Keratinocyte (primary cell): ENCODE data around the gene TSPAN18. TPM values are rescaled to one million over a fixed set of nuclear protein-coding genes. Genes with fewer than 3 reads are reported as not detected.

Experiments used
- DNase-seq: peaks from one replicate; pipeline ENCODE4 v3.0.0-alpha.2; 2011; ENCODE audit warnings: low read depth, missing footprints, low spot score
- FAIRE-seq: peaks from 2 replicates; lab custom pipeline; 2011; peaks lifted over from hg19 to GRCh38; lab: Jason Lieb, UNC
- H2AFZ ChIP-seq: 2 replicates; pipeline ENCODE4 v1.6.0; 2012; ENCODE audit warnings: low read length, control low read depth, inconsistent platforms; ENCODE audit not compliant: control insufficient read depth
- H3K27ac ChIP-seq: 2 replicates; pipeline ENCODE4 v1.5.1; 2011; ENCODE audit warnings: low read length; ENCODE audit not compliant: control insufficient read depth, insufficient read depth
- H3K27me3 ChIP-seq: 3 replicates; pipeline ENCODE4 v1.6.0; 2011; ENCODE audit warnings: low read length; ENCODE audit not compliant: control insufficient read depth, insufficient read depth; ENCODE audit errors: extremely low read depth
- H3K36me3 ChIP-seq, 2 experiments: 2 replicates in 1 of 2; 3 replicates in 1 of 2; pipeline ENCODE4 v1.5.1; 2011; ENCODE audit warnings: low read length in 2 of 2, mild to moderate bottlenecking in 1 of 2; ENCODE audit not compliant: control insufficient read depth in 2 of 2, insufficient read depth in 2 of 2; ENCODE audit errors: extremely low read depth in 1 of 2
- H3K4me1 ChIP-seq: 3 replicates; pipeline ENCODE4 v1.5.1; 2011; ENCODE audit warnings: low read length; ENCODE audit not compliant: control insufficient read depth, insufficient read depth; ENCODE audit errors: extremely low read depth
- H3K4me2 ChIP-seq: 3 replicates; pipeline ENCODE4 v1.6.0; 2011; ENCODE audit warnings: low read depth, low read length; ENCODE audit not compliant: control insufficient read depth, insufficient read depth; ENCODE audit errors: extremely low read depth
- H3K4me3 ChIP-seq, 3 experiments: fragments of 200-600 bp in 1 of 3; sonication (generic) in 1 of 3; 2 replicates in 2 of 3; 3 replicates in 1 of 3; pipeline ENCODE4 v1.5.1; 2011 to 2016; ENCODE audit warnings: low read length in 3 of 3, mild to moderate bottlenecking in 3 of 3, control low read depth in 2 of 3, inconsistent platforms in 1 of 3, low read depth in 1 of 3, mixed read lengths in 1 of 3, mixed run types in 1 of 3, moderate library complexity in 1 of 3; ENCODE audit not compliant: control insufficient read depth in 2 of 3, insufficient read depth in 2 of 3; ENCODE audit errors: extremely low read depth in 1 of 3
- H3K79me2 ChIP-seq: 2 replicates; pipeline ENCODE4 v1.6.0; 2012; ENCODE audit warnings: low read length; ENCODE audit not compliant: control insufficient read depth, insufficient read depth
- H3K9ac ChIP-seq: 3 replicates; pipeline ENCODE4 v1.6.0; 2011; ENCODE audit warnings: low read length; ENCODE audit not compliant: control insufficient read depth, insufficient read depth; ENCODE audit errors: extremely low read depth
- H3K9me1 ChIP-seq: 3 replicates; pipeline ENCODE4 v1.6.0; 2011; ENCODE audit warnings: low read length; ENCODE audit not compliant: control insufficient read depth, insufficient read depth; ENCODE audit errors: extremely low read depth
- H3K9me3 ChIP-seq: 2 replicates; pipeline ENCODE4 v1.5.1; 2012; ENCODE audit warnings: low read depth, low read length; ENCODE audit not compliant: control insufficient read depth
- H4K20me1 ChIP-seq: 3 replicates; pipeline ENCODE4 v1.6.0; 2011; ENCODE audit warnings: low read length; ENCODE audit not compliant: control insufficient read depth, insufficient read depth; ENCODE audit errors: extremely low read depth
- EZH2 ChIP-seq: IDR thresholded peaks from one replicate; pipeline ENCODE4 v1.6.1; 2012; ENCODE audit warnings: inconsistent platforms, mild to moderate bottlenecking, low read length, moderate library complexity
- dilution Hi-C: fragments of 300-500 bp; cut with MboI; formaldehyde crosslinking; loops from one replicate; pipeline ENCODE4 v1.7.0; 2020; ENCODE audit warnings: low sequenced_read_pairs; ENCODE audit not compliant: extremely low pct_ligation_motif_present
- polyA plus RNA-seq, 5 experiments: library from polyadenylated mRNA; depleted of rRNA in 3 of 5; stranded (reverse) in 3 of 5; stranded (forward) in 1 of 5; unstranded in 1 of 5; fragments of >200 nt; gene quantifications; 1 replicate in 1 of 5; 2 replicates in 3 of 5; 3 replicates in 1 of 5; pipeline versions ENCODE4 v1.2.1 to v1.2.3, GENCODE V29; 2011 to 2012; ENCODE audit warnings: missing spikeins in 2 of 5, low read depth in 1 of 5, low replicate concordance in 1 of 5
- TF ChIP-seq, protein P1 (sequence below), 3 experiments: IDR thresholded peaks in 1 of 3; conservative IDR thresholded peaks in 1 of 3; optimal IDR thresholded peaks in 1 of 3; 2 replicates in 2 of 3; 3 replicates in 1 of 3; pipeline versions ENCODE3 to v1.5.1; 2011; ENCODE audit warnings: low read length in 3 of 3, mild to moderate bottlenecking in 3 of 3, moderate library complexity in 2 of 3, control low read depth in 1 of 3, inconsistent platforms in 1 of 3; ENCODE audit not compliant: insufficient read depth in 2 of 3; ENCODE audit errors: extremely low read depth in 1 of 3

Gene TSPAN18
- polyA plus RNA-seq, 1 donor (not counting 4 experiments of a cell fraction or from before 2014, with no cell fraction given): not detected

DNA sequence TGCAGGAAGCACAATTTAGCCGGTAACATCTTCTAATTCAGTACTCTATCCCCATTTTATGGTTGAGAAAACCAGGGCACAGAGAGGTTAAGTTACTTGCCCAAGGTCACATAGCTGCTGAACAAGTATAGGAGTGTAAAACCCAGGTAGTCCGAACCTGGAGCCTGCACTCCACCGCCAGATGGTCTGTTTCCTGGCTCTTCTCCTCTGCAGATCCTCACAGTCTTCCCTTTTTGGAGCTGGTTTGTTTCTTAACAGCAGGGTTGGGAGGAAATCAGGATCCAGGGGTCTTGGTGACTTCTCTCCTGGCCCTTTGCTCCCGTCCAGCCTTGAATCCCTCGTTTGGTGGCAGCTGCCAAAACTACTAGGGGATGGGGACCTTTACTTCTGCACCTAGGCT lies 12.0 kb downstream of the TSPAN18 start:
- no peaks in the 10 kb centered on the region for H3K79me2 ChIP-seq
- no peak overlapping the region for H2AFZ ChIP-seq
- TF ChIP-seq, protein P1, sequence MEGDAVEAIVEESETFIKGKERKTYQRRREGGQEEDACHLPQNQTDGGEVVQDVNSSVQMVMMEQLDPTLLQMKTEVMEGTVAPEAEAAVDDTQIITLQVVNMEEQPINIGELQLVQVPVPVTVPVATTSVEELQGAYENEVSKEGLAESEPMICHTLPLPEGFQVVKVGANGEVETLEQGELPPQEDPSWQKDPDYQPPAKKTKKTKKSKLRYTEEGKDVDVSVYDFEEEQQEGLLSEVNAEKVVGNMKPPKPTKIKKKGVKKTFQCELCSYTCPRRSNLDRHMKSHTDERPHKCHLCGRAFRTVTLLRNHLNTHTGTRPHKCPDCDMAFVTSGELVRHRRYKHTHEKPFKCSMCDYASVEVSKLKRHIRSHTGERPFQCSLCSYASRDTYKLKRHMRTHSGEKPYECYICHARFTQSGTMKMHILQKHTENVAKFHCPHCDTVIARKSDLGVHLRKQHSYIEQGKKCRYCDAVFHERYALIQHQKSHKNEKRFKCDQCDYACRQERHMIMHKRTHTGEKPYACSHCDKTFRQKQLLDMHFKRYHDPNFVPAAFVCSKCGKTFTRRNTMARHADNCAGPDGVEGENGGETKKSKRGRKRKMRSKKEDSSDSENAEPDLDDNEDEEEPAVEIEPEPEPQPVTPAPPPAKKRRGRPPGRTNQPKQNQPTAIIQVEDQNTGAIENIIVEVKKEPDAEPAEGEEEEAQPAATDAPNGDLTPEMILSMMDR (optimal IDR thresholded peaks at IDR 0.05 in 1 of 3, IDR thresholded peaks at IDR 0.05 in 1 of 3, conservative IDR thresholded peaks at IDR 0.05 in 1 of 3; ENCODE audit: extremely low read depth in 1 of 3, insufficient read depth in 2 of 3, low read length in 3 of 3): no peak
- TF ChIP-seq EZH2: no peak
- H3K9ac ChIP-seq: no peak overlapping the region
- DNase-seq: no peak
- peaks cover 3% of the 10 kb centered on the region for H3K9me1 ChIP-seq
- no peak for FAIRE-seq
- H3K4me3 ChIP-seq: no peak overlapping the region
- H3K27ac ChIP-seq: no peak overlapping the region
- H3K9me3 ChIP-seq: no peaks in the 10 kb centered on the region
- H3K4me2 ChIP-seq: no peak overlapping the region
- no peaks in the 10 kb centered on the region for H3K4me1 ChIP-seq
- no peaks in the 10 kb centered on the region for H3K36me3 ChIP-seq
- no peaks in the 10 kb centered on the region for H4K20me1 ChIP-seq
- H3K27me3 ChIP-seq: peaks cover 33% of the 10 kb centered on the region
- dilution Hi-C loops: no loop called here

DNA sequence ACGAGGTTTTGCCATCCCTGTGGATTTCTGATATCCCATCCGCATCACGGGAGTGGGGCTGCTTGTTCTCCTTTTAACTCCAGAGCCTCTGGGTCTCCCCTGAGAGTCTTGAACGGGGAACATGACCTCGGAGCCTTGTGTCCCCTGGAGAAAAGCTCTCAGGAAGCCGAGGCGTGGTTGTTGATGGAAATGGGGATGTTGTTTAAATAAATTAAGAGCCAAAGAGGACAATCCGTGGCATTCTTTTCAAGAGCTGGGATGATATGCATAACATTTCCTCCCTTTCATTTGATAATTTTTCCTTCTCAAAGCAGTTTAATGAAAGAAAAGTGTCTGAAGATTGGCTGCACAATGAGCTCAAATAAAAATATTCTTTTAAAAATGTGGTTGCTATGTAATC lies 14.2 kb downstream of the TSPAN18 start:
- Histone ChIP-seq H3K9ac (no peak overlapping the region), H3K4me3 (no peak overlapping the region), H3K4me1 (no peaks in the 10 kb centered on the region), H3K9me3 (no peaks in the 10 kb centered on the region), H3K27ac (no peak overlapping the region), H3K9me1 (peaks cover 3% of the 10 kb centered on the region), H2AFZ (no peak overlapping the region), H3K79me2 (no peaks in the 10 kb centered on the region), H4K20me1 (no peaks in the 10 kb centered on the region), H3K4me2 (no peak overlapping the region), H3K27me3 (peaks cover 40% of the 10 kb centered on the region), H3K36me3 (no peaks in the 10 kb centered on the region)
- no peak for TF ChIP-seq EZH2
- TF ChIP-seq, protein P1 (optimal IDR thresholded peaks at IDR 0.05 in 1 of 3, IDR thresholded peaks at IDR 0.05 in 1 of 3, conservative IDR thresholded peaks at IDR 0.05 in 1 of 3; ENCODE audit: extremely low read depth in 1 of 3, insufficient read depth in 2 of 3, low read length in 3 of 3): no peak
- no peak for DNase-seq
- dilution Hi-C loops: no loop called here
- FAIRE-seq: no peak
